GM12872 (cell line): Measurements from ENCODE around the gene HNRNPA3.

Experiments used
- CTCF ChIP-seq: IDR thresholded peaks from 3 replicates; pipeline ENCODE4 v1.5.1; 2011; ENCODE audit warnings: low read depth, mild to moderate bottlenecking, low read length, moderate library complexity; ENCODE audit not compliant: insufficient read depth

Gene HNRNPA3

GRCh38 chr2:177171418-177171865 lies 41.2 kb upstream of the HNRNPA3 start:
- TF ChIP-seq CTCF = no peak

GRCh38 chr2:177172034-177172880 lies 40.3 kb upstream of the HNRNPA3 start:
- TF ChIP-seq CTCF = no peak

GRCh38 chr2:177174486-177174885 lies 38.1 kb upstream of the HNRNPA3 start:
- no peak for TF ChIP-seq CTCF

GRCh38 chr2:177175917-177176668 lies 36.5 kb upstream of the HNRNPA3 start:
- no peak for TF ChIP-seq CTCF

- TF ChIP-seq CTCF = no peak
These were observed 33.8 kb upstream of the HNRNPA3 start for GRCh38 chr2:177178797-177179196.

- no peak for TF ChIP-seq CTCF
These were observed 33.4 kb upstream of the HNRNPA3 start for GRCh38 chr2:177179227-177179626.

GRCh38 chr2:177180269-177181000 lies 32.2 kb upstream of the HNRNPA3 start:
- TF ChIP-seq CTCF = no peak
